ENCODE data around the gene THSD7B. TPM values are rescaled to one million over a fixed set of nuclear protein-coding genes. Genes with fewer than 3 reads are reported as not detected.

THSD7B gene
- total and polyA plus RNA-seq, 2 experiments from 2014 or later, result 0.86 to 3.8 TPM

GRCh38 chr2:137206069-137206468 lies 440.7 kb downstream of the THSD7B start (continued):
- TF ChIP-seq ZNF462 (CRISPR knock-in tag; IDR thresholded peaks at IDR 0.05), result no peak
- TF ChIP-seq ZNF331 (CRISPR knock-in tag; IDR thresholded peaks at IDR 0.05; ENCODE audit: low read depth), result no peak
- TF ChIP-seq ZNF114 (CRISPR knock-in tag; IDR thresholded peaks at IDR 0.05), result no peak

GRCh38 chr2:137207030-137207429 lies 441.7 kb downstream of the THSD7B start:
- peaks cover 3% of the 10 kb centered on the region for H3K27me3 Mint-ChIP-seq (ENCODE audit: insufficient read depth, low read depth, poor library complexity)
- no peaks in the 10 kb centered on the region for H3F3A ChIP-seq (replicated peaks; ENCODE audit: low read depth)
- H3K36me3 Mint-ChIP-seq (ENCODE audit: low read depth), result no peaks in the 10 kb centered on the region
- no peak overlapping the region for H3K27ac ChIP-seq (ENCODE audit: low read depth)
- peak; percentile 69 for ATAC-seq
- no peak overlapping the region for H2AFZ ChIP-seq
- no peaks in the 10 kb centered on the region for H4K20me1 ChIP-seq (replicated peaks; ENCODE audit: insufficient read depth)
- H3K9me3 Mint-ChIP-seq, result no peaks in the 10 kb centered on the region
- H3K4me3 ChIP-seq, result peak overlapping the region; percentile 16
- H3K36me3 ChIP-seq (ENCODE audit: insufficient read depth), result no peaks in the 10 kb centered on the region
- H3K4me2 ChIP-seq, result peak overlapping the region; percentile 39
- peaks cover 35% of the 10 kb centered on the region for H3K4me1 Mint-ChIP-seq
- H3K4me1 ChIP-seq (ENCODE audit: insufficient read depth), result peaks cover 35% of the 10 kb centered on the region
- peak; percentile 23 for DNase-seq (ENCODE audit: low spot score)
- H3K27ac Mint-ChIP-seq, result no peak overlapping the region
- 0 out of 2 replicates have a peak, but pooled peaks cover 3% of the 10 kb centered on the region for H3K9me2 ChIP-seq (ENCODE audit: insufficient read depth)
- no peaks in the 10 kb centered on the region for H3K79me2 ChIP-seq (replicated peaks; ENCODE audit: insufficient read depth)
- TF ChIP-seq REST (IDR thresholded peaks at IDR 0.05; ENCODE audit: unreplicated experiment), result no peak
- TF ChIP-seq POLR2AphosphoS5 (IDR thresholded peaks at IDR 0.05; ENCODE audit: low read depth), result no peak
- no peak for TF ChIP-seq EZH2phosphoT487 (IDR thresholded peaks at IDR 0.05; ENCODE audit: unreplicated experiment)
- TF ChIP-seq CTCF (conservative IDR thresholded peaks at IDR 0.05; ENCODE audit: low read depth in 2 of 2), result no peak
- TF ChIP-seq EZH2 (IDR thresholded peaks at IDR 0.05; ENCODE audit: low read depth, unreplicated experiment), result no peak
- peak; percentile 21; the same call in 1 of the 2 replicates for TF ChIP-seq NANOG (IDR thresholded peaks at IDR 0.05; ENCODE audit: borderline replicate concordance)
- no peak for TF ChIP-seq STAT1 (IDR thresholded peaks at IDR 0.05; ENCODE audit: unreplicated experiment)
- peak overlapping the region; percentile 32 for H3K4me3 Mint-ChIP-seq
- no peaks in the 10 kb centered on the region for H3K27me3 ChIP-seq (ENCODE audit: insufficient read depth)
